ENCODE measurements around the gene ANO8.
A peak's percentile ranks its signal among the peaks of the same experiment; 100 is the strongest.
"Not testable (repeated sequence)": the region's sequence is repeated elsewhere in the genome, so short reads cannot be mapped to it uniquely, and the experiment has no call there.

Gene ANO8

GRCh38 chr19:17283504-17283996 lies 51.1 kb downstream of the ANO8 start:
- no peak overlapping the region for H3K4me3 ChIP-seq (ENCODE audit: low read depth, low read length)
- DNase-seq = no peak
- TF ChIP-seq CTCF (IDR thresholded peaks at IDR 0.05; ENCODE audit: low read depth, low read length) = no peak
- H3K27ac ChIP-seq = no peak overlapping the region
- H3K36me3 ChIP-seq = peaks cover 12% of the 10 kb centered on the region
- peaks cover 6% of the 10 kb centered on the region for H3K9me3 ChIP-seq (ENCODE audit: severe bottlenecking)
- no peaks in the 10 kb centered on the region for H3K27me3 ChIP-seq (ENCODE audit: insufficient read depth, low read depth, severe bottlenecking)

DNA sequence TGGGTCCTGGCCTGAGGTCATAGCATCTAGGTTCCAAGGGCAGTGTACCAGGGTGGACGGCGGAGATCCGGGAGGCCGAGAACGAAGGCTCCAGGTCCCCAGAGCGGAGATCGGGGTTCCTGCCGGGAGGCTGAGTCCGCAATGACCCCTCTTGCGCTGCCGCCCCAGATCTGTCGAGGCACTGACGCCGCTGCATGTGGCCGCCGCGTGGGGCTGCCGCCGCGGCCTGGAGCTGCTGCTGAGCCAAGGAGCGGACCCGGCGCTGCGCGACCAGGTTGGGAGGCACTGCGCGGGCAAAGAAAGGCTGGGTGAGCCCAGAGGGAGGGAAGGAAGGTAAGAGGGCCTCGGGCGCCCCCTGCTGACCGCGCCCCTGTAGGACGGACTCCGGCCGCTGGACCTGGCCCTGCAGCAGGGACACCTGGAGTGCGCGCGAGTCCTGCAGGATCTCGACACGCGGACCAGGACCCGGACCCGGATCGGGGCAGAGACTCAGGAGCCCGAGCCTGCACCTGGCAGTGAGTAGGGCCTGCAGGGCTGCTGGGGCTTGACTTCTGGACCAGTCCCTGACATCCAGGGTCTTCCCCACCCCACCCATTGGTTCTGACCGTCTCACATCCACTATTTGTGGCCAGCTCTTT lies 52.0 kb downstream of the ANO8 start:
- peak; percentile 92 for DNase-seq
- H3K27ac ChIP-seq = peak overlapping the region; percentile 26
- TF ChIP-seq CTCF (IDR thresholded peaks at IDR 0.05; ENCODE audit: low read depth, low read length) = peak; percentile 94
- H3K36me3 ChIP-seq = peaks cover 16% of the 10 kb centered on the region
- no peaks in the 10 kb centered on the region for H3K27me3 ChIP-seq (ENCODE audit: insufficient read depth, low read depth, severe bottlenecking)
- H3K4me3 ChIP-seq (ENCODE audit: low read depth, low read length) = no peak overlapping the region
- peaks cover 6% of the 10 kb centered on the region for H3K9me3 ChIP-seq (ENCODE audit: severe bottlenecking)

DNA sequence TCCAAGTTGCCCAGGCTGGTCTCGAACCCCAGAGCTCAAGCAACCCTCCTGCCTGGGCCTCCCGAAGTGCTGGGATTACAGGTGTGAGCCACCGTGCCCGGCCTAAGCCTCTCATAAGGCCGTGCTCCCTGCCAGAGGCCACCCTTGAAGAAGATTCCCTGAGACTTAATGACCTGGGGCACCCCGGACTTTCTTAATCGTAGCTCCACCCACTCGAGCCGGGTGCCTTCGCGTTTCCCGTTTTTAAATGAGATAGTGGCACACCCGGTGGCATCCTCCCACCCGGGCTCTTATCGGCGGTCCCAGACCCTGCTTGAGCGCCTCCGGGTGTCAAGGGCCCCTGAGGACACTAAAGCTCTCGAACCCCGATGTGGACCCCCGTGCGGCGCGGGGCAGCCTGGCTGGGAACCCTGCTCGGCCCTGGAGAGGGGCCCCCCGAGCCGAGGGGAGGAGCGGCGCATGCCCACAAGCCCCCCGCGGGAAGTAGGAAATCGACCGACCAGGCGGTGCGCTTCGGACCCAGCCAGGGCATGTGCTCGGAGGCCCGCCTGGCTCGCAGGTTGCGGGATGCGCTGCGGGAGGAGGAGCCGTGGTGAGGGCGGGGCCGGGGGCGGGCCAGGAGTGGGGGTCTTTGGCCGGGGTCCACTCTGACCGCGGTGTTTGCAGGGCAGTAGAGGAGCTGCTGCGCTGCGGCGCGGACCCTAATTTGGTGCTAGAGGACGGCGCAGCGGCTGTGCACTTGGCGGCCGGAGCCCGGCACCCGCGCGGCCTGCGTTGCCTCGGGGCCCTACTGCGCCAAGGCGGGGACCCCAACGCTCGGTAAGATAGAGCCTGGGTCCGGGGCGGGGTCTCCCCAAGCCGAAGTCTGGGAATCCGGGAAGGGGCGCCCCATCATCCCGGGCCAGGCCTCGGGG lies 53.0 kb downstream of the ANO8 start, which contains the start of gene ANKLE1:
Gene ANKLE1, plus strand, starts transcription at position 511 of the 914 bp plus-strand sequence. Its CDS starts 20 bp downstream, at position 531.
- Histone ChIP-seq H3K27ac (peak within 1 kb of the TSS; percentile 26), H3K4me3 (ENCODE audit: low read depth, low read length) (no peak within 1 kb of the TSS), H3K27me3 (ENCODE audit: insufficient read depth, low read depth, severe bottlenecking) (no peaks in the 10 kb centered on the region), H3K36me3 (peaks cover 22% of the 10 kb centered on the region), H3K9me3 (ENCODE audit: severe bottlenecking) (peaks cover 6% of the 10 kb centered on the region)
- TF ChIP-seq CTCF (IDR thresholded peaks at IDR 0.05; ENCODE audit: low read depth, low read length) = no peak
- no peak for DNase-seq

- H3K27ac ChIP-seq = no peak overlapping the region
- TF ChIP-seq CTCF (IDR thresholded peaks at IDR 0.05; ENCODE audit: low read depth, low read length) = no peak
- H3K27me3 ChIP-seq (ENCODE audit: insufficient read depth, low read depth, severe bottlenecking) = no peaks in the 10 kb centered on the region
- H3K36me3 ChIP-seq = peaks cover 30% of the 10 kb centered on the region
- no peak for DNase-seq
- H3K4me3 ChIP-seq (ENCODE audit: low read depth, low read length) = no peak overlapping the region
- no peaks in the 10 kb centered on the region for H3K9me3 ChIP-seq (ENCODE audit: severe bottlenecking)
Measured at GRCh38 chr19:17279436-17279835, 55.2 kb downstream of the ANO8 start.

DNA sequence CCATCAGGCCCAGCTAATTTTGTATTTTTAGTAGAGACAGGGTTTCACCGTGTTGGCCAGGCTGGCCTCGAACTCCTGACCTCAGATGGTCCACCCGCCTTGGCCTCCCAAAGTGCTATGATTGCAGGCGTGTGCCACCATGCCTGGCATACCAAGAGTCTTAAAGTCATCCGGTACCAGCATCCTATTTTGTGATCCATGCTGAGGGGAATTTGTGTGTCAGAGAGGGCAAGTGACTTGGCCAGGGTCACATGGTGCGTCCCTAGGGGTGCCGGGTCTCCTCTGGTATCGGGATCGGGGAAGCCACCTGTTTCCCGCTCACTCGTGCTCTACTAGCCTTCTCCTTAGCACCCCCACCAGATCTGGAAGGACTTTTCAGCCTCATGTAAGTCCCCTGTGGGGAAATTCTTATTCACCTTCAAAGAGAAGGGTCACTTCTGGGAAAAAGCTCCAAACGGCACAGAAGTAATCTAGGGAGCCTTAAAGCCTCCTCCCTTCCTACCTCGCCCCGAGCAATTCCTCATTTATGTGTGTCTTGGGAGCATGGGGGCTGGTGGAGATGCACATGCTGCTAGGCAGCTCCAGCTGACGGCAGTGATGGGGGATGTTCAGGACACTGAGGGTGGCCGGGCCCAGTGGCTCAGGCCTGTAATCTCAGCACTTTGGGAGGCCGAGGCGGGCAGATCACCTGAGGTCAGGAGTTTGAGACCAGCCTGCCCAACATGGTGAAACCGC lies 59.0 kb downstream of the ANO8 start:
- Histone ChIP-seq H3K27me3 (ENCODE audit: insufficient read depth, low read depth, severe bottlenecking) (no peaks in the 10 kb centered on the region), H3K4me3 (ENCODE audit: low read depth, low read length) (no peak overlapping the region), H3K27ac (no peak overlapping the region), H3K36me3 (peaks cover 56% of the 10 kb centered on the region), H3K9me3 (ENCODE audit: severe bottlenecking) (no peaks in the 10 kb centered on the region)
- no peak for TF ChIP-seq CTCF (IDR thresholded peaks at IDR 0.05; ENCODE audit: low read depth, low read length)
- no peak for DNase-seq

- DNase-seq; H3K4me3 ChIP-seq (ENCODE audit: low read depth, low read length); H3K27me3 ChIP-seq (ENCODE audit: insufficient read depth, low read depth, severe bottlenecking); H3K27ac ChIP-seq; H3K9me3 ChIP-seq (ENCODE audit: severe bottlenecking): not testable (repeated sequence)
- H3K36me3 ChIP-seq = peaks cover 59% of the 10 kb centered on the region
Measured at GRCh38 chr19:17274892-17275291, 59.8 kb downstream of the ANO8 start.

All from WERI-Rb-1 (cell line).